Endothelial cell of umbilical vein (primary cell): ENCODE measurements around the gene TMEM254. TPM values are rescaled to one million over a fixed set of nuclear protein-coding genes. Genes with fewer than 3 reads are reported as not detected.
"Not testable (repeated sequence)": the region's sequence is repeated elsewhere in the genome, so short reads cannot be mapped to it uniquely, and the experiment has no call there.

Experiments used
- BruUV-seq: library from RNA; stranded (reverse); fragments of 400-500 nt; replicated peaks from 2 replicates; lab custom pipeline; 2021; lab: Mats Ljungman, UMichigan
- CTCF ChIA-PET: fragments of 300-600, 350-600 bp; sonication (Branson Sonifier 250); formaldehyde crosslinking; loops from one replicate; lab custom pipeline; 2021; ENCODE audit warnings: antibody characterized with exemption, inconsistent platforms; lab: Charles Lee
- POLR2A ChIA-PET: fragments of 300-600, 350-600 bp; sonication (Branson Sonifier 250); formaldehyde crosslinking; loops from one replicate; lab custom pipeline; 2021; ENCODE audit warnings: antibody characterized with exemption, inconsistent platforms; lab: Charles Lee
- DNase-seq: peaks from one replicate; pipeline ENCODE4 v3.0.0-alpha.2; 2011; ENCODE audit warnings: low read depth, low spot score
- FAIRE-seq: peaks from 2 replicates; lab custom pipeline; 2011; peaks lifted over from hg19 to GRCh38; lab: Jason Lieb, UNC
- H2AFZ ChIP-seq: 2 replicates; pipeline ENCODE4 v1.6.0; 2012; ENCODE audit warnings: low read depth, low read length, control low read depth, inconsistent platforms
- H3K27ac ChIP-seq: 2 replicates; pipeline ENCODE4 v1.5.1; 2011; ENCODE audit warnings: low read depth, mild to moderate bottlenecking, control low read depth, low read length, moderate library complexity; ENCODE audit not compliant: insufficient read depth
- H3K27me3 ChIP-seq, 2 experiments: 2 replicates each; pipeline versions ENCODE4 v1.6.0 to v1.6.1; 2011; ENCODE audit warnings: low read length in 2 of 2, mixed read lengths in 1 of 2; ENCODE audit not compliant: control insufficient read depth in 2 of 2, insufficient read depth in 2 of 2
- H3K36me3 ChIP-seq, 2 experiments: 2 replicates in 1 of 2; 3 replicates in 1 of 2; pipeline ENCODE4 v1.5.1; 2011; ENCODE audit warnings: low read length in 2 of 2, mild to moderate bottlenecking in 1 of 2, moderate library complexity in 1 of 2; ENCODE audit not compliant: control insufficient read depth in 2 of 2, insufficient read depth in 2 of 2; ENCODE audit errors: extremely low read depth in 1 of 2
- H3K4me1 ChIP-seq: 3 replicates; pipeline ENCODE4 v1.5.1; 2011; ENCODE audit warnings: mild to moderate bottlenecking, low read length; ENCODE audit not compliant: control insufficient read depth, insufficient read depth; ENCODE audit errors: extremely low read depth
- H3K4me2 ChIP-seq: 2 replicates; pipeline ENCODE4 v1.6.1; 2011; ENCODE audit warnings: low read length, control low read depth, mixed read lengths; ENCODE audit not compliant: insufficient read depth
- H3K4me3 ChIP-seq, 3 experiments: fragments of 200-600 bp in 1 of 3; sonication (generic), shearing (Covaris generic) in 1 of 3; replicated peaks in 1 of 3; 2 replicates each; pipeline ENCODE4 v1.5.1; 2011 to 2016; ENCODE audit warnings: control low read depth in 3 of 3, low read length in 3 of 3, mild to moderate bottlenecking in 2 of 3, inconsistent platforms in 1 of 3, low read depth in 1 of 3, moderate library complexity in 1 of 3; ENCODE audit not compliant: insufficient read depth in 1 of 3
- H3K79me2 ChIP-seq: 2 replicates; pipeline ENCODE4 v1.6.0; 2012; ENCODE audit warnings: low read length, inconsistent platforms; ENCODE audit not compliant: control insufficient read depth, insufficient read depth
- H3K9ac ChIP-seq: replicated peaks from 2 replicates; pipeline ENCODE3; 2011; ENCODE audit warnings: low read length, control low read depth; ENCODE audit not compliant: insufficient read depth; ENCODE audit errors: extremely low read depth
- H3K9me1 ChIP-seq: replicated peaks from 3 replicates; pipeline ENCODE4 v1.6.0; 2011; ENCODE audit warnings: mild to moderate bottlenecking, low read length; ENCODE audit not compliant: control insufficient read depth, insufficient read depth; ENCODE audit errors: extremely low read depth
- H3K9me3 ChIP-seq: replicated peaks from 2 replicates; pipeline ENCODE4 v1.5.1; 2012; ENCODE audit warnings: low read length, inconsistent platforms; ENCODE audit not compliant: control insufficient read depth, insufficient read depth
- H4K20me1 ChIP-seq: replicated peaks from 2 replicates; pipeline ENCODE3; 2011; ENCODE audit warnings: mild to moderate bottlenecking, low read length; ENCODE audit not compliant: control insufficient read depth, insufficient read depth; ENCODE audit errors: extremely low read depth
- POLR2AphosphoS5 ChIP-seq: IDR thresholded peaks from 2 replicates; pipeline ENCODE4 v1.6.1; 2012; ENCODE audit warnings: low read depth, mild to moderate bottlenecking, control low read depth, low read length, moderate library complexity; ENCODE audit not compliant: insufficient read depth
- dilution Hi-C: fragments of 300-500 bp; cut with MboI; formaldehyde crosslinking; loops from one replicate; pipeline ENCODE4 v1.15.0; 2019; ENCODE audit warnings: low sequenced_read_pairs; ENCODE audit not compliant: extremely low pct_ligation_motif_present
- intact Hi-C: fragments of 100-400 bp; cut with micrococcal nuclease; formaldehyde crosslinking; loops from one replicate; pipeline ENCODE4 v1.10.0; 2022
- polyA plus RNA-seq, 4 experiments: library from polyadenylated mRNA; depleted of rRNA in 3 of 4; stranded (reverse) in 3 of 4; unstranded in 1 of 4; fragments of >200 nt; gene quantifications; 2 replicates each; pipeline versions ENCODE4 v1.2.1 to v1.2.3, GENCODE V29; 2011 to 2012; ENCODE audit warnings: missing spikeins in 1 of 4
- total RNA-seq: library from RNA; stranded (reverse); gene quantifications from 2 replicates; pipeline ENCODE4 v1.2.3, GENCODE V29; 2021

Gene TMEM254
- total and polyA plus RNA-seq, 2 donors (not counting 3 experiments of a cell fraction or from before 2014, with no cell fraction given) = 10.1 to 13.4 TPM

DNA sequence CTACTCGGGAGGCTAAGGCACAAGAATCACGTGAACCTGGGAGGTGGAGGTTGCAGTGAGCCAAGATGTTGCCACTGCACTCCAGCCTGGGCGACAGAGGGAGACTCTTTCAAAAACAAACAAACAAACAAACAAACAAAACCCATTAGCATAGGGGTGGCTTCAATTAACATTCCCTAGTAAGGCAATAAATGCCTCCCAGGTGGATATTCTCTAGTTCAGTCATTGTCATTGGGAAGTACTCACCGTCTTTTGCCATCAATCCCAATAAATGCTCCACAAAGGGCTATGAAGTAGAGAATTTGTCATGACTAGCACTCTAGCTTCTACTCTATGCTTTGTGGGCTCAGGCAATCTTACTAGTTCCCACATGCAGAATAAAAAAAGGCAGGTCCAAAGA lies 11.7 kb upstream of the TMEM254 start:
- Histone ChIP-seq H3K4me3 (no peak overlapping the region), H3K36me3 (no peaks in the 10 kb centered on the region), H3K4me1 (no peaks in the 10 kb centered on the region), H3K9me1 (no peaks in the 10 kb centered on the region), H2AFZ (no peak overlapping the region), H3K4me2 (no peak overlapping the region), H3K27me3 (no peaks in the 10 kb centered on the region), H3K27ac (no peak overlapping the region), H3K79me2 (no peaks in the 10 kb centered on the region), H3K9ac (no peak overlapping the region), H3K9me3 (no peaks in the 10 kb centered on the region), H4K20me1 (no peaks in the 10 kb centered on the region)
- FAIRE-seq (no peak), DNase-seq (no peak)
- POLR2A ChIA-PET = no interaction called here
- dilution Hi-C loops = no loop called here
- CTCF ChIA-PET = interaction anchor here (1.1 to 1.9 kb wide), 3 partner anchors 8 to 20 kb away, joined by 3 to 7 read pairs (median 3); no protein-coding TSS in a partner anchor
- BruUV-seq = no TSS peak
- TF ChIP-seq POLR2AphosphoS5 = no peak
- intact Hi-C loops = no loop called here

DNA sequence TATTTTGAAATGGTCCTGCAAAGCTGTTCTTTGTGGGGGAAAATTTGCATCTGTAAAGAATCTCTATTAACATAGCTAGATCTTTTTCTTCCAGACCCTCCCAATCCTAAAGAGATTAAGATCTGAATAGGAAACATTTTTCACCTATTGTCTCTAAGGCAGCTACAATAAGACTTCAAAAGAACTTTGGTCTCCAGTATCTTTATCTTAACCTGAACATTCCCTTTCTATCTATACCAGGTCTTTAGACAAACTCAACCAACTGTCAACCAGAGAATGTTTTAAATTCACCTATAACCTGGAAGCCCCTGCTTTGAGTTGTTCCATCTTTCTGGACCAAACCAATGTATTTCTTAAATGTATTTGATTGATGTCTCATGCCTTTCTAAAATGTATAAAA lies 10.6 kb upstream of the TMEM254 start:
- POLR2A ChIA-PET, FAIRE-seq, H3K79me2 ChIP-seq: not testable (repeated sequence)

More for the DNA sequence above, 10.6 kb upstream of the TMEM254 start:
- CTCF ChIA-PET = interaction anchor here (0.7 to 1.9 kb wide), 4 partner anchors 9 to 155 kb away, joined by 3 to 7 read pairs (median 3); no protein-coding TSS in a partner anchor
- intact Hi-C loops, H3K4me3 ChIP-seq, H3K27me3 ChIP-seq, H3K36me3 ChIP-seq, H4K20me1 ChIP-seq, H3K9ac ChIP-seq, H3K9me3 ChIP-seq, H2AFZ ChIP-seq, BruUV-seq, dilution Hi-C loops, DNase-seq, H3K27ac ChIP-seq, H3K4me2 ChIP-seq, H3K9me1 ChIP-seq, H3K4me1 ChIP-seq: not testable (repeated sequence)
